ENCODE data around the gene PRKAG2.

GRCh38 chr7:151891182-151891581 is 14.3 kb upstream of the PRKAG2 start:
- TF ChIP-seq CTCF (conservative IDR thresholded peaks at IDR 0.05 in 1 of 2, IDR thresholded peaks at IDR 0.05 in 1 of 2; ENCODE audit: extremely low read depth in 1 of 2, insufficient read depth in 1 of 2, low read depth in 1 of 2, low read length in 2 of 2) (no peak), EZH2 (IDR thresholded peaks at IDR 0.05; ENCODE audit: borderline replicate concordance, low read length) (no peak)

Data from mammary epithelial cell (primary cell).